HG03196 (cell line): Measurements from ENCODE around the gene MRPL12.

Source experiments
- ATAC-seq: cut with Tn5 transposase; IDR thresholded peaks from one replicate; pipeline ENCODE4 v1.9.1; 2021; ENCODE audit not compliant: unreplicated experiment

The MRPL12 gene

GRCh38 chr17:81681672-81682071 is 21.5 kb upstream of the MRPL12 start:
- ATAC-seq, result no peak

DNA sequence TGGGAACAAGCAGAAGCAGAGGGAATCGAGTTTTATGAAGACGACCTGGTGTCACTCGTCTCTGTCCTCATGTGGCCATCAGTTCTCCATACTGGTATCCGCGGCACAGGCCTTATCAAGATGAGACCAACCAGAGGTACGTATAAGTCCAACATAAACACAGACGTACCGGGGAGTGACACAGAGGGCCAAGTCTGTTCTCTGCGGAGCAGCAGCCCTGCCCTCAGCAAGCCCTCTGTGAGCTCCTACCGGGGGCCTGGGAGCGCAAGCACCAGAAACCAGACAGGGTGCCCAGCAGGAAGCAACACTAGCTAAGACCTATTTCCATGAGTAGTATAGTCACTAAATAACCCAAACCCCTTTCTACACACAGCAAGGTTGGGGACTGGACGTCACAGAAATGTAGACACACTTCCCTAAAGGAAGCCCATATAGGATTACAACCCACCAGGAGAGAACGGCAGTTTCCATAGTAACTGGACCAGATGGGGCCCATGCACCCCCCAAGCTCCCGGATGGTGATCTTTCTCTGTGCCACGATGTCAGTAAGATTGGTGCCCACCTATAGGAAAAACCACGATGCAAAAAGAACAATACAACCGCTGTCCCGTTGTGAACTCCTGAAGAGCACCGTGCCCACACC is 20.5 kb upstream of the MRPL12 start:
- ATAC-seq, result no peak

DNA sequence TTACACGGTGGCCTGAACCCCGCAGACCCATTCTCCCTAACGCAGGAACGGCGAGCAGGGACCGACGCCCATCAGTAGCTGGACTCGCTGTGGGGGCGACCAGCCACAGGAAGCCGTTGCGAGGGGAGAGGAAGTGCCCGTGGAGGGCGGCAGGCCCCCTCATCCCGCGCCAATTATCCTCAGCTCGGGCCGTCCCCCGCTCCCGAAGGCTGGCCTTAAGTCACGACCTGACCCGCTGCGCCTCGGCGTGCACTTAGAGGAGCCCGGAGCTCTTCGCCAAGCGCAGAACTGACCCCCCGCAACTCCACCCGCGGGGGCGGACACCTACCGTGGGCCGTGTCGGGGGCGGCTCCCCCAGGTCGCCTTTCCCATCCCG is 20.0 kb upstream of the MRPL12 start:
- ATAC-seq, result peak; percentile 3

- ATAC-seq, result peak; percentile 88
These were observed 19.4 kb upstream of the MRPL12 start, which contains the start of the genes ARL16 and HGS for GRCh38 chr17:81683584-81684441. TSS of gene ARL16 (minus strand) at chr17:81683797. CDS start at chr17:81683753, 44 bp downstream. TSS of gene HGS (plus strand) at chr17:81684011. CDS start at chr17:81684067, 56 bp downstream.

DNA sequence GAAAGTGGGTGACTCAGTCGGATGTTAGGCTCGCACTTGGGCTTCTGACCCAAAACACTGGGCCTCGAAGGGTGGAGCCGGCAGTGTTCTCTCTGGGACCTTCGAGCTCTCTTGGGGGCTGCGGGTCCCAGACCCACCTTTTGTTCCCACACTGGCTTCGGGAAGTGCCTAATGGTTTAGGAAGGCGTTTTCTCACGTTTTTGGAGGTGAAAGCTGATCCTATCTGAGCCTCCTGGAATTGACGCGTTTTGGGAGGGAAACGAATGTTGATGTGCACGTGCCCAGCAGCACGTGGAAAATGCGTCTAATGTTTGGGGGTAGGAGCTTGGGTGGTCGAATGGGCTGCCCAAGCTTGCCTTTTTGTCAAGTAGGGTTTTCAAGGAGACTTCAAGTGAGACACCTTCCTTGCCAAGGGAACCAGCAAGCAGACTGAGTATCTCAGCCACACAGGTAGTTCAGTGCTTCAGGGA is 18.7 kb upstream of the MRPL12 start:
- ATAC-seq, result no peak

DNA sequence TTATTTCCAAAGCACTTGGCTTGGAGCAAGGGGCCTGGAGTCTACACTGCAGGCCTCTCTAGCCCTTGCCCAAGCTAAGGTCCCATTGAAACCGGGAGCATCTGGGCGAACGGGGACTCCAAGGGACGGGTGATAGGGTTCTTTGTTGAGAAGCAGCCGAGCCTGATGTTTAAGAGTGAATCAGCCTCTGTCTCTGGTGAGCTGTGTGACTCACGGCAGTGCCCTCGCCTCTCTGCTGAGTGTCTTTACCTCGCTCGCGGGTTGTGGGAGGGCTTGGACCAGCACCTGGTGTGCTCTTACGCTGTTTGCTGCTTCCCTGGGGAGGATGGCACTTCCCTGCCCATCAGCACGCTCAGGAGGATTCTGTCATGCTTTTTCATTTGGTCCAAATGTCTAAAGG is 18.1 kb upstream of the MRPL12 start:
- no peak for ATAC-seq

DNA sequence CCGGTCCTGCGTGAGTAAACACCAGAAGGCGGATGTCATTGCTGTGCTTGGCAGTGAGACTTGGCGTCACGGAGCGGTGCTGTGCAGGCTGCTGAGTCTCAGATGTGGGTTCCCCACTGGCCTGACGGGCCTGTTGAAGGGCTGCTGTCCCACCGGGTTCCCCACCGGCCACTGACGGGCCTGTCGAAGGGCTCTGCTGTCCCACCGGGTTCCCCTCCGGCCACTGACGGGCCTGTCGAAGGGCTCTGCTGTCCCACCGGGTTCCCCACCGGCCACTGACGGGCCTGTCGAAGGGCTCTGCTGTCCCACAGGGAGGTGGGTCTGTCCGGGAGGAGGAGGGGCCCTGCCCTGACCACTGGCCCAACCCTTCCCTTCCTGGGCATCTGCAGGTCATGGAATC is 16.6 kb upstream of the MRPL12 start:
- ATAC-seq, result no peak

DNA sequence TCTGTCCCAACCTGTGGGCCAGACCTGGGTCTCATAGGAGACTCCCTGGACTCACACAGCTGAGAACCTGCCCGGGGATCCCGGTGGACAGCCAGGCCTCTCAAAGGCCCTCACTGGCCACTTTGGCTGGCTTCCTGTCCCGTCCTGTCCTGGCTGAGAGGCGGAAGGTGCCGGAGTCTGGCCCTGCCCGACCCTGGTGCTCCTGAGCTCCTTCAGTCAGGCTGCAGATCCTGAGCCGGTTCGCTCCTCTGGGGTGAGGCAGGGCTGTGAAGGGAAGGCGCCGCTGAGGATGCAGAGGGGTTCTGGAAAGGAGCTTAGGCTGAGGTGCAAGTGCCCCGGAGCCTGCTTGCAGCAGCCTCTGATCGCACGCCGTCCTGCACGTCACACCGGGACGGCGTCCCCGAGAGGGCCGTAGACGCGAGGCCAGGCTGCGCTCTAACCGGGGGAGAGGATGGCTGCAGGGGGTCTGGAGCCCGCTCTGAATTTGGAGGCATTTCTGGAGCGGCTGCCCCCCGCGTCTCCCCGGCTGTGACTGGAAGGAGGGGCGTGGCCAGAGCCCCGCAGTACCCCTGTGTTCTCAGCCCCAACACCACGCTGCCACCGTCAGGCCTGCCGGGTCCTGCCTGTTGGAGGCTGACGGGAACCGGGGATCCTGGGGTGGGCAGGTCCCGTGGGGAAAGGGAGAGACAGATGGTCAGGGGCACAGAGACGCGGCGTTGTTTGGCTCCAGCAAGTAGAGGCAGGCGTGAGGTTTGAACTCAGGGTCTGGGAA is 15.2 kb upstream of the MRPL12 start:
- ATAC-seq, result no peak

GRCh38 chr17:81688616-81689015 is 14.6 kb upstream of the MRPL12 start:
- no peak for ATAC-seq

DNA sequence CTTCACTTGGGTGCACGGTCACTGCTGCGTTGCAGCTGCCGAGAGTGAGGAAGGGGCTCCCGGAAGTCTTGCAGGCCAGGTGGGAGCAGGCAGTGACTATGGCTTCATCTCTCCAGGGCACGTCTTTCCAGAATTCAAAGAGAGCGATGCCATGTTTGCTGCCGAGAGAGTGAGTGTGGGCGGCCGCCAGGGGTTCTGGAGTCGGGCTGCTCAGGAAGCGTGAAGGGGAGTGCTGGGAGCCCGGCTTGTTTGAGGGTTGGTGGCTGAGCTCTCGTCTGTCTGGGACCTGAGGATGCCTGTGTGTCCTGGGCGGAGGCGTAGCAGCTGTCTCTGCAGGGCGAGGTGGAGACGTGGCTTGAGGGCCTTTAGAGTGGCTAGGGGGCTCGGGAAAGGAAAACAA is 13.1 kb upstream of the MRPL12 start:
- ATAC-seq, result no peak

DNA sequence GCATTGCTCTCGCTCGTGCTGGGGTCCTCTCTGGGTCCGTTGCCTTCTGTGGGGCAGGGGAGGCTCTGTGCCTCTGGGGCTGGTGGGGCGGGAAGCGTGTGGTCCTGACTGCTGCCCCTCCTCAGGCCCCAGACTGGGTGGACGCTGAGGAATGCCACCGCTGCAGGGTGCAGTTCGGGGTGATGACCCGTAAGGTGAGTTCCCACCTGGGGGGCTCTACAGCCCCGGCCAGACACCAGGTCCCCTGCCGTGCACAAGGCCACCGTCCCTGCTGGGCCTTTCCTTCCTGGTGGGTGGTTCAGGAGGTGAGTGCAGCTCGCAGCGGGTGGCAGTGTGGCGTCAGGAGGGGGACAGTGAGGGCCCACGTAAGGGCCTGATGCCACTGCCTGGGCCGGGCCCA is 12.6 kb upstream of the MRPL12 start:
- no peak for ATAC-seq

- ATAC-seq, result no peak
These were observed 12.0 kb upstream of the MRPL12 start for GRCh38 chr17:81691196-81691595.

- ATAC-seq, result no peak
These were observed 11.6 kb upstream of the MRPL12 start for GRCh38 chr17:81691608-81692007.

- no peak for ATAC-seq
These were observed 9.5 kb upstream of the MRPL12 start for GRCh38 chr17:81693509-81694210.

DNA sequence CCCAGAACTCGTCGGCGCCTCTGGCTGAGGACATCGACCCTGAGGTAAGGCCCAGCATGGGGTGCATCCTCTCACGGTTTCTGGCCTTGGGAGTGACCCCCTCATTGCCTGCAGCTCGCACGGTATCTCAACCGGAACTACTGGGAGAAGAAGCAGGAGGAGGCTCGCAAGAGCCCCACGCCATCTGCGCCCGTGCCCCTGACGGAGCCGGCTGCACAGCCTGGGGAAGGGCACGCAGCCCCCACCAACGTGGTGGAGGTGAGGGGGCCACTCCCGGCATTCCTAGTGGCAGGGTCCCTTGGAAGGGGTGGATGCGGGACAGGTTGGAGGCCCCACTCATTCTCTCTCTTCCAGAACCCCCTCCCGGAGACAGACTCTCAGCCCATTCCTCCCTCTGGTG is 8.4 kb upstream of the MRPL12 start:
- no peak for ATAC-seq

- ATAC-seq, result no peak
These were observed 8.0 kb upstream of the MRPL12 start for GRCh38 chr17:81695211-81695610.

DNA sequence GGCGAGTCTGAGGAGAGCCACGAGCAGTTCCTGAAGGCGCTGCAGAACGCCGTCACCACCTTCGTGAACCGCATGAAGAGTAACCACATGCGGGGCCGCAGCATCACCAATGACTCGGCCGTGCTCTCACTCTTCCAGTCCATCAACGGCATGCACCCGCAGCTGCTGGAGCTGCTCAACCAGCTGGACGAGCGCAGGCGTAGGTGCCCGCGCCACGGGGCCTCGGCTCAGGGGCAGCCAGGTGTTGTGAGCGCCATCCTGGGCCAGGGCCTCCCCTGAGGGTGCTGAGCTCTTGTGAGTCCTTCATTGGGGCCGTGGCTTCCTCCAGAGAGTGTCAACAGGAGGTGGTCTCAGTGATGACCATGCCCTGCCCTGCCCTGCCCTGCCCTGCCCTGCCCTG is 7.4 kb upstream of the MRPL12 start:
- no peak for ATAC-seq

GRCh38 chr17:81696218-81696941 is 6.8 kb upstream of the MRPL12 start:
- ATAC-seq, result no peak

- no peak for ATAC-seq
These were observed 5.7 kb upstream of the MRPL12 start for GRCh38 chr17:81697261-81698044.
